ENCODE results near the gene AP2A1.

AP2A1 gene

DNA sequence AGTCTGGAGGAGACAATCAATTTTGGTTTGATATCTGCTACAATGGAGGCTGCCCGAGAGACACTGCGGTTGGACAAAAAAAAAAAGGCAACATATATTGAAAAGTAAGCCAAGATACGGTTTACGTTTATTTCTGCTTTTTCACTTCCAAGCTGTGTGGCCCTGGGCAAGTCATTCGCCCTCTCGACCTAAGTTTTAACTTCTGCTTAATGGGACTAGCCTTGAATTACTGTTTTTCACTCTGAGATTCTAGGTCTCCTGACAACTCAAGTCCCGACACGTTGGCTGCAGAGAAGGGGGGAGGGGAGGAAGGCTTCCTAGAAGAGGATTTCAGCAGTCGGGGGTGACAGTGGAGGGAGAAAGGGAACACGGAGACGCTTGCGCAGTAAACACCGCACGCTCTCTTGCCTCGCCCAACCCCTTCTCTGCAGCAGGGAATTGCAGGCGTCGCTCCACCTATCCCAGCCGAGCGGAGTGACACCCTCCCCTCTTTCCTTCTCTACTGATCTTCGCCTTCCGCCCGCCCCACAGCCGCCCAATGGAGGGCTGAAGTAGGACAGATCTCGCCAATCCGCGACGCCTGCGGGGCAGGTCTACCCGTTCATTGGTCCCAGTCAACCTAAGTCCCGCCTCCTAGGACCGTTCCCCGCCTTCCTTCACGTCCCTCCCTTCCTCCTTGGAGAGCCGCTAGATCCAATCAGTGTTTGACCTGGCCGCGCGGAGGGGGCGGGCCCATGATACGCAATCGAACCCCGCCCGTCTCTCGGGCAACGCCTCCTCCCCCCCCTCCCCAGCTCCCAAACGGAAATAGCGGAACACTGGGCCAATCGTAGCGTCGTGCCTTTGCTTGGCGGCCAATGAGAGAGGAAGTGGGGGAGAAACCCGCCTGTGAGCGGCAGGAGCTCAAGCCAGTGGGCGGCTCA, 533 bp upstream of the AP2A1 start:
- DNase-seq = peak; percentile 100

DNA sequence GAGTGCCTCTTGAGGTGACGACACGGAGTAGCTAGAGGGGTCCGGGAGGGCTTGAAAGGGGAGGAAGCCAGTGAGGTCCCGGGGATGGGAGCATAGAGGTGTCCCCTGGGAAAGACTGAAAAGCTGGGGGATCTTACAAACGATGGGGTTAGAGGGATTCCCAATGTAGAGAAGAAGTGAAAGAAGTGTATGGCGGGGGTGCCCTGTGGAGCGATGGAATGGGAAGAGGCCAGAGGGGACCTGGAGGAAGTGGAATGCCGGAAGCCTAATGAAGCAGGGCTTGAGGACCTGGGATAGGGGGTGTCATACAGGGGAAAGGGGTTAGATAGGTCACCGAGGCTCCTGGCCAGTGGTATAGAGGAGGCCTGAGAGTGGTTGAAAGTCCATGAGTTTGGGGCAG, 580 bp downstream of the AP2A1 start:
- no peak for DNase-seq

DNA sequence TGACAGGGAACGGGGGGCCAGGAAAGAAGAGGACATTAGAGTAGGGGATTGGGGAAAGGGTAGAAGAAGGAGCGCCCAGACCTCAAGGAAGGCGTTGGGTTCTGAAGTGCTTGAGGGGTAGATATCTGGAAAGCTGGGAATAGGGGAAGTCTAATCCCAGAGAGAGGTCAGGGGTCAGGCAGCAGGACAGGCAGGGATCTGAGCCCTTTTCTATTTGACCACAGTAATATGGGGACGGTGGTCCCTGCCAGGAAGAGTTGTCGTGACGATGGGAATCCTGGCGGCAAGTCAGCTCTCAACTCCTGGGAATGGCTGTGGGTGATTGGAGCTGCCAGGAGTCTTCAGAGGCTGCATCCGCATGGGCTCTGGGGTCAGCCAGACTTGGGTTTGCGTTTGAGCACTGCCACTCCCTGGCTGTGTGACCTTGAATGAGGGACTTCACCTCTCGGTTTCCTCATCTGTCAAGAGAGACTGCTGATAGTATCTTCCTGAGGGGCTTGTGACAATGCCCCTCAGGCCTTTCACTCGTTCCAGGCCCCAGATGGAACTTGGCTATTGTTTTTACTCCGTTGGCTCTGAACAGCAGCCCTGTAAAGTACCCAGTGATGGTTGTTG, 1.3 kb downstream of the AP2A1 start:
- DNase-seq = no peak

DNA sequence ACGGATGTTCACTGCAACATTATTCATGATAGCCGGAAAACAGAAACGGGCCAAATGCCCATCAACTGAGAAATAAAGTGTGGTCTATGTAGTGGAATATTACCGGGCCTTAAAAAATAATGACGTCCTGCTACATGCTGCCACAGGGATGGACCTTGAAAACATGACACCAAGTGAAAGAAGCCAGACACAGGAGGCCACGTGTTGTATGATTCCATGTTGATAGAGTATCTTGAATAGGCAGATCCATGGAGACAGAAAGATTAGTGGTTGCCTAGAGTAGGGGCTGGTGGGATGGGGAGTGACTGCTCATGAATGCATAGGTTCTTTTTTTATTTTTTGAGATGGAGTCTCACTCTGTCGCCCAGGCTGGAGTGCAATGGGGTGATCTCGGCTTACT, 3.7 kb downstream of the AP2A1 start:
- no peak for DNase-seq

DNA sequence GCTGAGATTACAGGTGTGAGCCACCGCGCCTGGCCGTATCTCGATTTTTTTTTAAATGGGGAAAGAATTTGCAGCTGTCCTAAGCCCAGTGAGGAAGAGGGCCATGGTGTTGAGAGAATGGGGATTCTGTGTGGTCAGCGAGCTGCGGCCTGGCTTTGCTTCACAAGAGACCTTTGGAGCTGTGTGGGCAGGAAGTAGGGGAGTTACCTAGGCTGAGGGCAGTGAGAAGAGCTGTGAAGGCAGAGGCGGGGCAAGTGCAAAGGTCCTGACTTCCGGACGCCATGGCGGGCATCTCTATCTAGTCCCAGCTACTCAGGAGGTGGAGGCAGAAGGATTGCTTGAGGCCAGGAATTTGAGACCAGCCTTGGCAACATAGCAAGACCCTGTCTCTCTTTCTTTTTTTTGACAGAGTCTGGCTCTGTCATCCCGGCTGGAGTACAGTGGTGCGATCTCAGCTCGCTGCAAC, 4.9 kb downstream of the AP2A1 start:
- DNase-seq = no peak

DNA sequence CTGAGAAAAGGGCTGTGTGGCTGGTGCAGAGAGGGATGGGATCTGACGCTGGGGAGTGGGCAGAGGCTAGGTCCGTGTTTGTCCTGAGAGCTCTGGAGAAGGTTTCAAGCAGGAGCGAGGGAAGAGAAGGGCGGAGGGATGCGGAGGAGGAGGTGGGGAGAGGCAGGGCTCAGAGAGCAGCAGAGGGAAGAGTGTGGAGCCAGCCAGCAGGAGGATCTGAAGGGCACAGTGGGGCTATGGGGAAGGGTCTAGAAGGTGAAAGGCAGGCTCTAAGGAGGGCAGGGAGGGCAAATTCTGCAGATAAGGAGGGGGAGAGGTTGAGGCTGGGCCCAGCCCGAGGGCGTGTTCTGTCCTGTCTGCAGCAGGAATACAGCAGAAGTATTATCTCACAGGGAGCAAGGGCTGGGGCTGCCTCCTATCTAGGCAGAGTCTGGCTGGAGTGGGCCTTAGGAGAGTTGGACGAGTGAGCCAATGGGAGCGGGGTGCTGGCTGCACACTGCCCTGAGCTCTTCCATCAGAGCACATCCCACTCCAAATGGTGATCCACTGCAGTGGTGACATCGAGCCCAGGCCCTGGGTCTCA, 6.1 kb downstream of the AP2A1 start:
- no peak for DNase-seq

DNA sequence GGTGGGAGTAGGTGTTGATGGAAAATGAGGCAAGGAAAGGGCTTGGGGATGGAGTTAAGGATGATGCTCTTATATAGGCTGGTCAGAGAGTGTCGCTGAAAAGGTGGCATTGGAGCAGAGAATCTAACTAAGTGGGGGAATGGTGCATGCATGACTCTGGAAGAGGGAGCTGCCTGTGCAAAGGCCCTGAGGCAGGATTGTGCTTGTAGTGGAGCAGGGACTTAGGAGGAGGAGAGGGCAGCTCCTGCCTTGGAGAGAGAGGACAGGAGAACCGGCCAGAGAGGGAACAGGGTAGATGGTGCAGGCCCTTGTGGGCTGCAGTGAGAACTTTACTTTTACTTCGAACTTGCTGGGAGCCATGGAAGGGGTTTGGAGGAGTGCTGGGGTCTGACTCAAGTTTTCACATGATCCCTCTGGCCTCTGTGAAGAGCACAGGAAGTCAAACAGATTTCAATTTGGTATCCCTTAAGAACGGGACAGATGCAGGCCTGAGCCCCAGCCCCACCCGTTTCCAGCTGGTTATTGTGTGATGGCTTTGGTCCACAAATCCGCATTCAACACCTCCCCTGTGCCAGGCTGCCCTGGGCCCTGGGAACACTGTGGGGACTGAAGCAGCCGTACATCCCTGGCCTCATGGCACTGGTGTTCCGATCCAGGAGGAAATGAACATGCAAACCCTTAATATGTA, 7.0 kb downstream of the AP2A1 start:
- no peak for DNase-seq

DNA sequence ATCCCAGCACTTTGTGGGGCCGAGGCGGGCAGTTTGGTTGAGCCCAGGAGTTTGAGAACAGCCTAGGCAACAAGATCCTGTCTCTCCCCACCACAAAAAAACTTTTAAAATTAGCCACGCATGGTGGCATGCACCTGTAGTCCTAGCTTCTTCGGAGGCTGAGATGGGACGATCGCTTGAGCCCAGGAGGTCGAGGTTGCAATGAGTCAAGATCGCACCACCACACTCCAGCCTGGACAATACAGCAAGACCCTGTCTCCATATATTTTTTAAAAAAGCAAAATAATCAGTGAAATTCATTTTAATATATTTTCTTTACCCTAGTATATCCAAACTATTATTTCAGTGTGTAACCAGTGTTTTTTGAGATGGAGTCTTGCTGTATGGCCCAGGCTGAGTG, 8.2 kb downstream of the AP2A1 start:
- DNase-seq = no peak

DNA sequence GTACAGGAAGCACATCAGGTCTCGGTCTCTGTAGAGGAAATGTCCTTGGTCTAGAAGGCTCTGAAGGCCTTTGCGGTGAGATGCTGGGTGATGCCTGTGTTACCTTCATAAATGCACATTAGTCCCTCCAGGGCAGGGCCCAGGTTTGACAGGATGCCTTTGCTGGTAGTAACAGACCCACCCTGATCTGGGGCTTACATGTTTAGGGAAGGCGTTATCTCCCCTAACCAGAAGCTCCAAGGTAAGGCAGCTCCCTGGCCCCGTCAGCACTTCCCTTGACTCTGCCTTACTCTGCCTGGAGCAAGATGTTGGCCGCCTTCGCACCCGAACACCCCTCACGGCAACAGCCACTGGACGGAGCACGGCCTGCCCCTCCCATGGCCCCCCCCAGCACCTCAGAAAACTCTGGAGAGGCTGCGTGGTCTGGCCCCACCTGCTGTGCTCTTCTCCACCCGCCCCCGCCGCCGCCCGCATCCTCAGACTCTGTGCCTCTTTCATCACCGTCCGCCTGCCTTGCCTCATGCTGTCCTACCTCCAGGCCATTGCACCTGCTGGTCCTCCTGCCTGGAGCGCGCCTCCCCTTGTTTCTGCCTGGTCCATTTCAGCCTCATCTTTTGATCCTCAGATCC, 9.1 kb downstream of the AP2A1 start:
- no peak for DNase-seq

DNA sequence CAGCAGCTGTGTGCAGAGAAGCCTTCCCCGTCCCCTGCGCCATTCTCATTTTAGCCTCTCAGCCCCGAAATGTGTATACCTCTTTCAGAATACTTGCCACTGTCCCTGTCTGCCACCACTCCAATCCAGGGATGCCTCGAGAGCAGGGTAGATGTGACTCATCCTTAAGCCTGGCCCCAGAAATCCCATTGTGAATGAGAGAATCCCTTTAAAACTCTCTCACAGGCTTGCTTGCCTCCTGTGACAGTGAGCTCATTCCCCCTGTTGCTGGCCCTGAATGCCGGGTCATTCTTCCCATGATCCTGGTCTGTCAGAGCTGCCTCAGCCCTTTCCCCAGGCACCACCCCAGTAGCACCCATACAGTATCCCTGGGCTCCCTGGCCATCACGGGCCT, 9.6 kb downstream of the AP2A1 start:
- DNase-seq = no peak

DNA sequence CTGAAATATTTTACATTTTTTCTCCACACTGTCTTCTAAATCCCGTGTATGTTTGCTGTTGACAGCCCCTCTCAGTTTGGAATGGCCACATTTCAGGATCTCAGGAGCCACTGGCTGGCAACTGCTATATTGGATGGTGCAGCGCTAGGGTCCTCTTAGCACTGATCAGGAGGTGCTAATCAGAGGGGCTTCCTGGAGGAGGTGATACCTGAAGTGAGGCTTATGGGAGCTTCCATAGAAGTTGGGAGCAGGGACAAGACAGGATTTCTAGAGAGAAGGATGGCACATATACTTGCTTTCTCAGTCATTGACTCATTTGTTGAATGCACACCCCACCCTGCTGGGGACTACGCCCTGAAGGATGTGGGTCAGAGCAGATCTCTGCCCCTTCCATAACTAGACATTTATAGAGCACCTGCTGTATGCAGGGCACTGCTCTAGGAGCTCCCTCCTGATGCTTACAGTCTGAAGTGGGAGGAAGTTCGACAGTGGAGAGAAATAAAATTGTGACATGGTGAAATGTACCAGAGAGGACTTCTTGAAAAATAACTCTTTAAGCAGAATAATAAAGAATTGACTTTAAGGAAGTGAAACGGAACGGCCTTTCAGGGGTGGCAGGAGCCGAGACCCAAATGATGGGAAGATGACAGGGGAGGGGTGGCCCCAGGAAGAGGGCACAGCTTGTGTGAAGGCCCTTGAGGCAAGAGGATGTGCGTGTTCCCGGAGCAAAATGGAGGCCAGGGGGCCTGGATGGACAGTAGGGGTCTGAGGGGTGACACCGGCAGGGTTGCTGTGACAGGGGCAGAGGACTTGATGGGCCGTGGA, 13.1 kb downstream of the AP2A1 start:
- DNase-seq = no peak

DNA sequence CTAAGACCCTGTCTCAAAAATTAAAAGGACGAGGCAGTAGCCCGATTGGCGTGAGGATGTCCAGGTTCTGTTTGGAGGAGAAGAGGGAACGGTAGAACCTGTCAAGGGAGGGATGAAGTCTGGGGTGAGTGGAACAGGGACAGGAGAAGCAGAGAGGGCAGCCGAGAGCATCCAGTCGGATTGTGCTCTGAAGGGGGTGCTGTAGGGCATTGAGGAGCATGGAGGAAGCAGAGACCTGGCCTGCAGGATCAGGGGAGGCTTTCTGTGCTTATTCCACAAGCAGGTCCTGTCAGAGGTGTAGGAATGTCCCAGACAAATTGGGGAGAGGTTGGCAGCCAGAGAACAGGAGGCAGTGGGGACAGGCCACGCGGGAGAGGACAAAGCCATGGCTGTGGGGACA, 14.1 kb downstream of the AP2A1 start:
- no peak for DNase-seq

DNA sequence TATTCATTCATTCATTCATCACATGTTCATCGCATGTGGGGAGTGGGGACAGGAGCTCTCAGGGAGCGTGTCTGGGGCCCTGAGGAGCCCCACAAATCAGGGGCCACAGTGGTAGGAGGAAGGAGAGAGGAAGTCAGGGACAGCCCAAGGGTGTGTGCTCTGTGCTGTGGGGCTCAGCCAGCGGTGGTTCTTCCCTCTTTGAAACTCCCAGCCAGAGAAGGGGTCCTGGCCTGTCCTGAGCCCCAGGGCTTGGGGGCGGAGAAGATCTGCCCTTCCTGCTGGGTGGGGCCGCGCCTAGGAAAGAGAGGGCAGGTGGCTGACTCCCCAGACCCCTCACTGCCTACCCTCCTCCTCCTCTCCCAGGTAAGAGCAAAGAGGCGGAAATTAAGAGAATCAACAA, 14.6 kb downstream of the AP2A1 start:
- no peak for DNase-seq

DNA sequence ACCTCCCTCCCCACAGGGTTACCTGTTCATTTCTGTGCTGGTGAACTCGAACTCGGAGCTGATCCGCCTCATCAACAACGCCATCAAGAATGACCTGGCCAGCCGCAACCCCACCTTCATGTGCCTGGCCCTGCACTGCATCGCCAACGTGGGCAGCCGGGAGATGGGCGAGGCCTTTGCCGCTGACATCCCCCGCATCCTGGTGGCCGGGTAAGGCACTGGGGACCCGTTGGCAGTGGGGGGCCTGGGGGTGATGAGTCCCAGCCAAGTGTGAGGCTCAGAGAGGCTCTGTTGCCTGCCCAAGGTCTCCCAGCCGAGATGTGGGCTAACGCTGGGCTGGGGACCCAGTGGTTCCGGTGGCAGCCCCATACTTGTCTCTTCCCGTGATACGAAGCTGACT, 15.7 kb downstream of the AP2A1 start:
- DNase-seq = no peak

DNA sequence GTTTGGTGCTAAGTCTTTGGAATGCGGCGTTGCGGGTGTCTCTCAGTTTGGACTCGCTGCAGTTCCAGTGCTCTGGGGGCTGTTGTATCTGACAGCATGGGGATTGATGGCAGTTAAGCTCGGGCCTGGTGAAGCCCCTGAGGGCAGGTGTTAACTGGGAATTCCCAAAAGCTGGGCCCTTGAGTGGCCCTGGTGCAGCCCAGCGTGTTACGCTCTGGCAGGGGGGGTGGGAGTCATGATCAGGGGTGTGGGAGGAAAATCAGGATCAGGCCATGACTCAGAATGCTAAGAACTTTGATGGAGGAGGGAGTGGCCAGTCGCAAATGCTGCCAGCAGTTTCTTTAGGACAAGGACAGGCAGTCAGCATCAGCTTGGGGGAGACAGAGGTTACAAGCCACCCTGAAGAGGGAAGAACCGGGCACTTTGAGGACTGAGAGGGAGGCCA, 19.6 kb downstream of the AP2A1 start:
- peak; percentile 13 for DNase-seq

DNA sequence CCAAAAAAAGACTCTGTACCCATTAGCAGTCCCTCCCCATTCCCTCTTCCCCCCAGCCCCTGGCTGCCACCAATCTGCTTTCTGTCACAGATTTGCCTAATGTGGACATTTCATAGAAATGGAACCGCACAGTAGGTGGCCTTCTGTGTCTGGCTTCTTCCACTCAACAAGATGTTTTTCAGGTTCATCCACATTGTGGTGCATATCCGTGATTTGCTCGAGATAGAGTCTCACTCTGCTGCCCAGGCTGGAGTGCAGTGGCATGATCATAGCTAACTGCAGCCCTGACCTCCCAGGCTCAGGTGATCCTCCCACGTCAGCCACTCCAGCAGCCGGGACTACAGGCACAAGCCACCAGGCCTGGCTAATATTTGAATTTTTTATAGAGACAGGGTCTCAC, 20.9 kb downstream of the AP2A1 start:
- DNase-seq = no peak

DNA sequence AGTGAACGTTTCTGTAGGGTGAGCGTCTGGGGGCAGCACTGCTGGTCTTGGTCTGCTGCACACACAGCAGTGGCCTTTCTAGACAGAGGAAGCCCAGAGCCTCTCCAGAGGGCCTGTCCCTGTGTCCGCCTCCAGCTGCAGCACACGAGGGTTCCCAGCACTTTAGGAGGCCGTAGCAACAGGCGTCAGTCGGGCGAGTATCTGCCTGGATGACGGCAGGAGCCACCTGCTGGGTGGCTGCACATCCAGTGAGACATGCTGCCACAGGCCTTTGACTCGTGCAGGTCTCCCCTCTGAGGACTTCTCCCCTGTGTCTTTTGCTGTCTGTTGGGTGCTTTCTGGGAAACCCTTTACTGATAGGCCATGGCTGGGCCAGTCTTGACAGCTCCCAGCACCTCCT, 22.1 kb downstream of the AP2A1 start:
- DNase-seq = no peak

DNA sequence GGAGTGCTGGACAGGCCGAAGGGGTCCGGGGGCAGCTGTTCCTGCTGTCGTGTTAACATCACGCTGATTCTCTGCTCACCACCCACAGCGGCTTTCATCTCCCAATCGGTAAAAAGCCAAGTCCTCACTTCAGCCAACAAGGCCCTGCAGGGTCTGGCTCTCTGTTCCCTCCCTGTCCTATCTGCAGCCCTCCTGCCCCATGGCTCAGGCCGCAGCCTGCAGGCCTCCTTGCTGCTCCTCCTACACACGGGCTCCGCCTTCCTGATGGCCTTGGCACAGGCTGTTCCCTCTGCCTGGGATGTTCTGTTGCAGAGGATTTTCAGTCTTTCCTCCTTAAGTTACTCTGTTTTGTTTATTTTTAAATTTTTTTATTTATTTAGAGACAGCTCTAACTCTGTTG, 24.1 kb downstream of the AP2A1 start:
- DNase-seq = no peak

DNA sequence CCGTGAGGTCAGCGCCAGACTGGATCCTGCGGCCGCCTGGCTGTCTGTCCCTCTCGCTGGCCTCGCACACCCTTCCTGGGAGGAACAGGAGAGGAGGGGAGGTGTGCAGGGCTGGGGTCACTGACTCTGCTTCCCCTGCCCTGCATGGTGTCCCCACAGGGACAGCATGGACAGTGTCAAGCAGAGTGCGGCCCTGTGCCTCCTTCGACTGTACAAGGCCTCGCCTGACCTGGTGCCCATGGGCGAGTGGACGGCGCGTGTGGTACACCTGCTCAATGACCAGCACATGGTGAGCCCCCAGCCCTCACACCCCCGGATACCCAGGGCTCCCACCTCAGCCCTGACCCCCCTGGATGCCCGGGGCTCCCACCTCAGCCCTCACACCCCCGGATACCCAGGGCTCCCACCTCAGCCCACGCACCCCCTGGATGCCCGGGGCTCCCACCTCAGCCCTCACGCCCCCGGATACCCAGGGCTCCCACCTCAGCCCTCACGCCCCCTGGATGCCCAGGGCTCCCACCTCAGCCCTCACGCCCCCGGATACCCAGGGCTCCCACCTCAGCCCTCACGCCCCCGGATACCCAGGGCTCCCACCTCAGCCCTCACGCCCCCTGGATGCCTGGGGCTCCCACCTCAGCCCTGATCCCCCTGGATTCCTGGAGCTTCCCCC, 25.1 kb downstream of the AP2A1 start:
- no peak for DNase-seq

DNA sequence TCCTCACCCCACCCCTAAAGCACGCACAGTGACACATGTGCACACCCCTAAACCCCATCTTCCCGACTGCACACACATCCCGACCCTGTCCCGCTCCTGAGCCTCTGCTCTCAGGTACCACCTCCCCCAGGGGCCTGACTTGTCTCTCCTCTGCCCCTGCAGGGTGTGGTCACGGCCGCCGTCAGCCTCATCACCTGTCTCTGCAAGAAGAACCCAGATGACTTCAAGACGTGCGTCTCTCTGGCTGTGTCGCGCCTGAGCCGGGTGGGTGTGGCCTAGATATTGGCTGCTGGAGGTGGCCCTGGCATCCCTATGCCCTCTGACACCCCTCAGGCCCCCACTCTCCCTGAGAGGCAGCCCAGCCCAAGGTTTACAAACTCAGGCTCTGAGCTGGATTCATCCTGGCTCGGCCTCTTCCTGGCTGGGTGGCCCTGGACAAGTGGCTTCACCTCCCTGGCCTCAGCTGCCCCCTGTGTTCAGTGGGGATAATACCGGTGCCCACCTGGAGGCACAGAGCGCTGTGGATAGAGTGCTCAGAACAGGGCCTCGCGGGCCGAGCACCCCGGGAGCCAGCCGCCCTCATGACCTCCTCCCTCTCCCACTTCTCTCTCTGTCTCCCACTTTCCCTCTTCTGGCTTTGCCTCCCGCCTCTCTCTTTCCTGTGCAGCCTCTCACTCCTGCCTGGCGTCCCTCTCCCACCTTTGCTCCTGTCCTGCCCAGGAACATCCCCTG, 26.2 kb downstream of the AP2A1 start:
- DNase-seq = no peak

DNA sequence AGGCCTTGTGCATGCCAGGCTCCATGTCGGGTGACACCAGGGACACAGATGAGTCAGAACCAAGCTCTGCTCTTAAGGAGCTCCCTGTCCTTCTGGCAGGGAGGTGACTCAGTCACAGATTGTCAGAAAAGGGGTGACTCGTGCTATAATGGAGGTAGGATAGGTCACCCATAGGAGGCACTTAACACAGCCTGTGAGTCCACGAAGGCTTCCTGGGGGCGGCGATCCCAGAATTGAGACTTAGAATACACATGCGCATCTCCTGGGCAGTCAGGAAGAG, 26.7 kb downstream of the AP2A1 start:
- peak; percentile 26 for DNase-seq

All from kidney glomerular epithelial cell (primary cell).